H1 (cell line): ENCODE results near the gene HOXB7. TPM values are rescaled to one million over a fixed set of nuclear protein-coding genes. Genes with fewer than 3 reads are reported as not detected.

Experiments
- CTCF ChIA-PET: fragments of 300-600 bp; sonication (Branson Sonifier 250); formaldehyde crosslinking; loops from one replicate; lab custom pipeline; 2021; ENCODE audit not compliant: partially characterized antibody; lab: Charles Lee
- POLR2A ChIA-PET: fragments of 300-600 bp; sonication (Branson Sonifier 250); formaldehyde crosslinking; loops from one replicate; lab custom pipeline; 2021; ENCODE audit warnings: inconsistent platforms; ENCODE audit not compliant: partially characterized antibody; lab: Charles Lee
- DNase-seq, 2 experiments: peaks; one replicate each; pipeline versions ENCODE4 v3.0.0 to v3.0.0-alpha.2; 2010 to 2022; ENCODE audit warnings: low spot score in 2 of 2, low read depth in 1 of 2, mixed read lengths in 1 of 2
- FAIRE-seq: peaks from 2 replicates; lab custom pipeline; 2011; peaks lifted over from hg19 to GRCh38; lab: Jason Lieb, UNC
- H2AFZ ChIP-seq: 2 replicates; pipeline ENCODE4 v1.8.1; 2012; ENCODE audit warnings: low read length, inconsistent platforms
- H2AK5ac ChIP-seq: 2 replicates; pipeline ENCODE4 v1.6.1; 2013; ENCODE audit warnings: low read depth, low read length
- H2BK120ac ChIP-seq: replicated peaks from 2 replicates; pipeline ENCODE3; 2013; ENCODE audit warnings: low read depth, low read length, inconsistent platforms
- H2BK12ac ChIP-seq: 2 replicates; pipeline ENCODE4 v1.6.1; 2013; ENCODE audit warnings: low read depth, low read length
- H2BK15ac ChIP-seq: 2 replicates; pipeline ENCODE4 v1.6.1; 2013; ENCODE audit warnings: low read length
- H2BK20ac ChIP-seq: 2 replicates; pipeline ENCODE4 v1.6.1; 2013; ENCODE audit warnings: low read length
- H2BK5ac ChIP-seq: 2 replicates; pipeline ENCODE4 v1.6.1; 2013; ENCODE audit warnings: low read depth, low read length
- H3K14ac ChIP-seq: 2 replicates; pipeline ENCODE4 v1.6.1; 2013; ENCODE audit warnings: inconsistent platforms; ENCODE audit not compliant: insufficient read length
- H3K18ac ChIP-seq: 2 replicates; pipeline ENCODE4 v1.6.1; 2013; ENCODE audit warnings: low read length; ENCODE audit errors: extremely low read depth
- H3K23ac ChIP-seq: 2 replicates; pipeline ENCODE4 v1.6.1; 2013; ENCODE audit warnings: inconsistent platforms; ENCODE audit not compliant: insufficient read length
- H3K23me2 ChIP-seq: 2 replicates; pipeline ENCODE4 v1.6.1; 2013; ENCODE audit warnings: low read depth, low read length
- H3K27ac ChIP-seq: 2 replicates; pipeline ENCODE4 v1.6.1; 2011; ENCODE audit warnings: low read depth, low read length, inconsistent platforms
- H3K27me3 ChIP-seq, 4 experiments: replicated peaks in 1 of 4; 1 replicate in 1 of 4; 2 replicates in 3 of 4; pipeline versions ENCODE4 v1.6.1 to v1.8.1; 2011 to 2013; ENCODE audit warnings: low read length in 3 of 4, mild to moderate bottlenecking in 3 of 4, inconsistent platforms in 2 of 4, mixed read lengths in 2 of 4, moderate library complexity in 1 of 4; ENCODE audit not compliant: control insufficient read depth in 3 of 4, insufficient read depth in 3 of 4; ENCODE audit errors: extremely low read depth in 1 of 4
- H3K36me3 ChIP-seq, 4 experiments: 2 replicates each; pipeline versions ENCODE4 v1.6.1 to v1.8.1; 2011 to 2013; ENCODE audit warnings: mild to moderate bottlenecking in 4 of 4, low read length in 3 of 4, moderate library complexity in 2 of 4, control low read depth in 1 of 4, inconsistent platforms in 1 of 4; ENCODE audit not compliant: insufficient read depth in 4 of 4, control insufficient read depth in 2 of 4
- H3K4ac ChIP-seq: replicated peaks from 2 replicates; pipeline ENCODE3; 2013; ENCODE audit warnings: low read length, low read depth, mixed read lengths, inconsistent platforms; ENCODE audit not compliant: insufficient read length
- H3K4me1 ChIP-seq, 4 experiments: replicated peaks in 1 of 4; 1 replicate in 1 of 4; 2 replicates in 3 of 4; pipeline versions ENCODE4 v1.6.1 to v1.8.1; 2011 to 2013; ENCODE audit warnings: low read length in 3 of 4, inconsistent platforms in 2 of 4, mixed read lengths in 1 of 4; ENCODE audit not compliant: insufficient read depth in 4 of 4, control insufficient read depth in 3 of 4
- H3K4me2 ChIP-seq, 2 experiments: 2 replicates each; pipeline versions ENCODE4 v1.6.1 to v1.8.1; 2011 to 2013; ENCODE audit warnings: low read depth in 2 of 2, low read length in 2 of 2, control low read depth in 1 of 2, inconsistent platforms in 1 of 2, mild to moderate bottlenecking in 1 of 2; ENCODE audit not compliant: insufficient read depth in 1 of 2
- H3K4me3 ChIP-seq, 4 experiments: fragments of 200-600, 300-600 bp in 1 of 4; sonication (generic), shearing (Covaris generic), sonication (Bioruptor Twin) in 1 of 4; 2 replicates each; pipeline versions ENCODE4 v1.5.1 to v1.8.1; 2011 to 2016; ENCODE audit warnings: low read length in 4 of 4, low read depth in 3 of 4, control low read depth in 2 of 4, inconsistent platforms in 2 of 4, mild to moderate bottlenecking in 2 of 4, mixed read lengths in 1 of 4, moderate library complexity in 1 of 4; ENCODE audit not compliant: insufficient read depth in 2 of 4; ENCODE audit errors: extremely low read depth in 1 of 4
- H3K56ac ChIP-seq: replicated peaks from 2 replicates; pipeline ENCODE3; 2013; ENCODE audit warnings: low read depth, mild to moderate bottlenecking, mixed read lengths, low read length, inconsistent platforms; ENCODE audit not compliant: insufficient read length
- H3K79me1 ChIP-seq: 2 replicates; pipeline ENCODE4 v1.6.1; 2013; ENCODE audit warnings: low read depth, low read length, control low read depth
- H3K79me2 ChIP-seq, 2 experiments: 2 replicates each; pipeline versions ENCODE4 v1.6.1 to v1.8.1; 2012 to 2013; ENCODE audit warnings: low read length in 2 of 2, mild to moderate bottlenecking in 2 of 2, inconsistent platforms in 1 of 2; ENCODE audit not compliant: insufficient read depth in 2 of 2, control insufficient read depth in 1 of 2
- H3K9ac ChIP-seq, 4 experiments: replicated peaks in 1 of 4; 1 replicate in 1 of 4; 2 replicates in 3 of 4; pipeline versions ENCODE4 v1.6.1 to v1.8.1; 2011 to 2013; ENCODE audit warnings: low read depth in 3 of 4, low read length in 3 of 4, control low read depth in 2 of 4, mild to moderate bottlenecking in 2 of 4, moderate library complexity in 2 of 4, inconsistent platforms in 1 of 4; ENCODE audit errors: extremely low read depth in 1 of 4
- H3K9me3 ChIP-seq, 2 experiments: 2 replicates each; pipeline versions ENCODE4 v1.6.1 to v1.8.1; 2012 to 2013; ENCODE audit warnings: mild to moderate bottlenecking in 2 of 2, moderate library complexity in 2 of 2, control low read depth in 1 of 2, inconsistent platforms in 1 of 2, low read depth in 1 of 2, low read length in 1 of 2, mixed read lengths in 1 of 2; ENCODE audit not compliant: insufficient read depth in 2 of 2
- H4K20me1 ChIP-seq, 2 experiments: replicated peaks in 1 of 2; 2 replicates each; pipeline versions ENCODE3 to v1.8.1; 2011 to 2013; ENCODE audit warnings: inconsistent platforms in 2 of 2, low read length in 2 of 2, mild to moderate bottlenecking in 1 of 2; ENCODE audit not compliant: insufficient read depth in 2 of 2, control insufficient read depth in 1 of 2
- H4K5ac ChIP-seq: 2 replicates; pipeline ENCODE4 v1.6.1; 2013; ENCODE audit warnings: low read length, low read depth, mixed read lengths, inconsistent platforms; ENCODE audit not compliant: insufficient read length
- H4K8ac ChIP-seq: 2 replicates; pipeline ENCODE4 v1.8.0; 2013; ENCODE audit warnings: mild to moderate bottlenecking, moderate library complexity, low read length, inconsistent platforms; ENCODE audit not compliant: insufficient read depth; ENCODE audit errors: extremely low read depth
- H4K91ac ChIP-seq: replicated peaks from 2 replicates; pipeline ENCODE3; 2013; ENCODE audit warnings: low read length, mixed read lengths, inconsistent platforms; ENCODE audit not compliant: insufficient read length
- BACH1 ChIP-seq: IDR thresholded peaks from 2 replicates; pipeline ENCODE4 v1.6.1; 2012; ENCODE audit warnings: low read length, improper control_type of control experiment
- CBX8 ChIP-seq: fragments of 300-800, 300-1000 bp; sonication (generic); IDR thresholded peaks from 2 replicates; pipeline ENCODE4 v1.7.1; 2016; ENCODE audit warnings: low read depth, low read length, borderline replicate concordance
- CREB1 ChIP-seq: IDR thresholded peaks from 2 replicates; pipeline ENCODE4 v1.6.1; 2012; ENCODE audit warnings: inconsistent platforms
- RAD21 ChIP-seq, 2 experiments: IDR thresholded peaks in 1 of 2; conservative IDR thresholded peaks in 1 of 2; 2 replicates each; pipeline ENCODE4 v1.6.1; 2011; ENCODE audit warnings: low read depth in 2 of 2, low read length in 2 of 2, improper control_type of control experiment in 1 of 2, inconsistent platforms in 1 of 2, mild to moderate bottlenecking in 1 of 2, moderate library complexity in 1 of 2
- RFX5 ChIP-seq: IDR thresholded peaks from 2 replicates; pipeline ENCODE4 v1.6.1; 2011; ENCODE audit warnings: low read depth, low read length, improper control_type of control experiment, borderline replicate concordance
- SAP30 ChIP-seq: fragments of 300-600 bp; sonication (generic); IDR thresholded peaks from 2 replicates; pipeline ENCODE4 v1.7.1; 2012; ENCODE audit warnings: low read length, moderate library complexity, mild to moderate bottlenecking, inconsistent platforms; ENCODE audit not compliant: insufficient read depth, insufficient replicate concordance
- SP2 ChIP-seq: IDR thresholded peaks from 2 replicates; pipeline ENCODE4 v1.6.1; 2012; ENCODE audit warnings: mild to moderate bottlenecking, low read length, inconsistent platforms
- TAF1 ChIP-seq: IDR thresholded peaks from 2 replicates; pipeline ENCODE4 v1.6.1; 2011; ENCODE audit warnings: mild to moderate bottlenecking, low read depth, low read length
- WGBS, 2 experiments: shearing (Covaris generic) in 1 of 2; methylation state at CpG; one replicate each; pipeline versions ENCODE4 v1.1.6 to v1.1.7; 2013 to 2015; ENCODE audit warnings: low lambda C conversion rate in 2 of 2, mixed read lengths in 2 of 2, inconsistent platforms in 1 of 2, low coverage in 1 of 2, missing lambda C conversion rate in 1 of 2; ENCODE audit not compliant: insufficient replicate concordance in 2 of 2, insufficient coverage in 1 of 2, insufficient read length in 1 of 2; ENCODE audit errors: extremely low coverage in 1 of 2, missing lambda C conversion rate in 1 of 2; 5-methylcytosine and 5-hydroxymethylcytosine counted together
- polyA plus RNA-seq, 7 experiments: library from polyadenylated mRNA; depleted of rRNA in 3 of 7; stranded (reverse) in 5 of 7; unstranded in 2 of 7; fragments of >200 nt in 5 of 7; fragments of 200-250 nt in 2 of 7; gene quantifications; 1 replicate in 5 of 7; 2 replicates in 1 of 7; 4 replicates in 1 of 7; pipeline versions ENCODE4 v1.2.1 to v1.2.3, GENCODE V29; 2011 to 2013; ENCODE audit warnings: missing spikeins in 2 of 7, mixed read lengths in 2 of 7
- total RNA-seq: library from RNA; stranded (reverse); fragmentation: NEBNext Ultra II Directional; extraction: Animal tissue kit (Norgen Biotek cat#: 25700); gene quantifications from 2 replicates; pipeline ENCODE4 v1.2.1, GENCODE V29; 2021

Gene HOXB7
- total and polyA plus RNA-seq, 2 of the 8 experiments (the other 6 are each of a cell fraction or from before 2014, with no cell fraction given) = not detected

DNA sequence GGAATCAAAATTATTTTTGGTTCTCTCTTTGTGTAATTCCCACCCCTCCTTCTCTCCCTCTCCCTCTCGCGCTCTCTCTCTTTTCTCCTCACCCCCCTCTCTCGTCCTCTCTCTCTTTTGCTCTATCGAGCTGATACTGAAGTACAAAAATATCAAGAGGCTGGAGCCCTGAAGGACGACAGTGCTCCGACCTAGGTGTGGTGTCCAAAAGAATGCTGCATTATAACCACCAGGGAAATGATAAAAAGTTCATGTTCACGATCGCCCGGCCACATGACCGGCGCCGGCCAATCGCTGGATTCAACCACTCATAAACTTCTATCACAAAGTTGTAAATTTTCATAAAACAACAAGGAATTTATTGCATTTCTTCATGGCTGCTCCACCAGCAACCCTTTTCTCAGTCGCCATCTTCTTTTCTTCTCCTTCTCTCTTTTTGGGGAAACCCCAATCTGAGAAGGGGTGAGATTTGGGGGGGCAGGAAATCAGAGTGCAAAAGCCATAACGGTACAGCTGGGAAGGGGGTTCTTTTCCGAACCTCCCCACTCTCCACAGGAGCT, 6.0 kb downstream of the HOXB7 start, which contains the start of gene HOXB6:
HOXB6 (minus strand) TSS at position 217 of the 560 bp plus-strand sequence. CDS start 6,836 bp downstream, outside the sequence.
- H2AFZ ChIP-seq = no peak within 1 kb of the TSS
- no peak within 1 kb of the TSS for H3K9ac ChIP-seq
- no peak for FAIRE-seq

More for the DNA sequence above, 6.0 kb downstream of the HOXB7 start, which contains the start of gene HOXB6:
- H3K27ac ChIP-seq = no peak within 1 kb of the TSS
- no peak within 1 kb of the TSS for H4K91ac ChIP-seq
- TF ChIP-seq CREB1 (no peak), BACH1 (no peak), TAF1 (no peak), RFX5 (no peak), RAD21 (IDR thresholded peaks at IDR 0.05 in 1 of 2, conservative IDR thresholded peaks at IDR 0.05 in 1 of 2; ENCODE audit: low read depth in 2 of 2, low read length in 2 of 2) (no peak), CBX8 (no peak), SP2 (no peak), SAP30 (no peak)
- H3K27me3 ChIP-seq = peaks cover 97 to 100% (median 99%) of the 10 kb centered on the region in 4 experiments
- WGBS, 2 experiments = 31% methylated on average over 16 of the region's 16 CpGs; no CpG with 5 or more reads in 1 of the 2 experiments
- no peak within 1 kb of the TSS for H2BK12ac ChIP-seq
- no peak for DNase-seq
- no peaks in the 10 kb centered on the region for H3K79me2 ChIP-seq
- no peak within 1 kb of the TSS for H2BK5ac ChIP-seq
- no peak within 1 kb of the TSS for H3K4me3 ChIP-seq
- H3K36me3 ChIP-seq = peaks cover 0 to 3% (median 0%) of the 10 kb centered on the region in 4 experiments; a peak in 1 of 8 replicates
- ChIA-PET POLR2A (no interaction called here), CTCF (interaction anchor here (0.8 to 2.0 kb wide), 5 partner anchors 38 to 89 kb away, joined by 3 to 4 read pairs (median 3); no protein-coding TSS in a partner anchor)
- H2BK15ac ChIP-seq = no peak within 1 kb of the TSS
- no peak within 1 kb of the TSS for H3K4ac ChIP-seq
- H4K8ac ChIP-seq = no peak within 1 kb of the TSS
- no peak within 1 kb of the TSS for H3K23ac ChIP-seq
- H3K23me2 ChIP-seq = no peaks in the 10 kb centered on the region; the same call in 1 of the 2 replicates
- H3K9me3 ChIP-seq = no peaks in the 10 kb centered on the region
- no peak within 1 kb of the TSS for H3K14ac ChIP-seq
- H4K5ac ChIP-seq = no peak within 1 kb of the TSS
- no peak within 1 kb of the TSS for H3K4me2 ChIP-seq
- H2AK5ac ChIP-seq = 0 out of 2 replicates have a peak within 1 kb of the TSS, but pooled peaks have one; percentile 39
- H3K79me1 ChIP-seq = no peaks in the 10 kb centered on the region
- peaks cover 24 to 51% of the 10 kb centered on the region in 2 experiments for H4K20me1 ChIP-seq
- H3K18ac ChIP-seq = no peak within 1 kb of the TSS
- no peak within 1 kb of the TSS for H2BK120ac ChIP-seq
- H3K56ac ChIP-seq = no peak within 1 kb of the TSS
- H3K4me1 ChIP-seq = peaks cover 0 to 3% (median 0%) of the 10 kb centered on the region in 4 experiments; a peak in 2 of 7 replicates
- H2BK20ac ChIP-seq = no peak within 1 kb of the TSS
